GM18520 (cell line): ENCODE measurements around the gene DSCAM.

ENCODE experiments used
- ATAC-seq: cut with Tn5 transposase; IDR thresholded peaks from one replicate; pipeline ENCODE4 v1.9.1; 2021; ENCODE audit not compliant: unreplicated experiment

Gene DSCAM

GRCh38 chr21:40563900-40564299 is 283.1 kb downstream of the DSCAM start:
- no peak for ATAC-seq

- no peak for ATAC-seq
These were observed 284.5 kb downstream of the DSCAM start for GRCh38 chr21:40562242-40563002.

GRCh38 chr21:40556442-40556968 is 290.5 kb downstream of the DSCAM start:
- ATAC-seq = no peak

- no peak for ATAC-seq
These were observed 291.9 kb downstream of the DSCAM start for GRCh38 chr21:40555021-40555528.

GRCh38 chr21:40553781-40554180 is 293.2 kb downstream of the DSCAM start:
- no peak for ATAC-seq

GRCh38 chr21:40547906-40548513 is 298.9 kb downstream of the DSCAM start:
- no peak for ATAC-seq

- no peak for ATAC-seq
These were observed 300.3 kb downstream of the DSCAM start for GRCh38 chr21:40546647-40547046.

GRCh38 chr21:40540216-40540615 is 306.7 kb downstream of the DSCAM start:
- ATAC-seq = no peak

GRCh38 chr21:40534886-40535285 is 312.1 kb downstream of the DSCAM start:
- no peak for ATAC-seq

- ATAC-seq = no peak
These were observed 315.4 kb downstream of the DSCAM start for GRCh38 chr21:40531431-40532110.

- ATAC-seq = no peak
These were observed 315.9 kb downstream of the DSCAM start for GRCh38 chr21:40531016-40531415.

- no peak for ATAC-seq
These were observed 329.3 kb downstream of the DSCAM start for GRCh38 chr21:40517646-40518045.

GRCh38 chr21:40516335-40516734 is 330.6 kb downstream of the DSCAM start:
- ATAC-seq = no peak

GRCh38 chr21:40512590-40512989 is 334.4 kb downstream of the DSCAM start:
- no peak for ATAC-seq

GRCh38 chr21:40507978-40508377 is 339.0 kb downstream of the DSCAM start:
- ATAC-seq = no peak

- ATAC-seq = no peak
These were observed 341.3 kb downstream of the DSCAM start for GRCh38 chr21:40505681-40506080.

- no peak for ATAC-seq
These were observed 341.7 kb downstream of the DSCAM start for GRCh38 chr21:40505244-40505643.

- no peak for ATAC-seq
These were observed 342.1 kb downstream of the DSCAM start for GRCh38 chr21:40504825-40505224.

GRCh38 chr21:40496116-40496515 is 350.8 kb downstream of the DSCAM start:
- no peak for ATAC-seq

- ATAC-seq = no peak
These were observed 356.6 kb downstream of the DSCAM start for GRCh38 chr21:40490408-40490807.

- no peak for ATAC-seq
These were observed 358.0 kb downstream of the DSCAM start for GRCh38 chr21:40489001-40489400.

- no peak for ATAC-seq
These were observed 365.2 kb downstream of the DSCAM start for GRCh38 chr21:40481764-40482163.
